OCI-LY7 (cell line): ENCODE data around the gene TPK1. TPM values are rescaled to one million over a fixed set of nuclear protein-coding genes. Genes with fewer than 3 reads are reported as not detected.

Experiments used
- BruUV-seq: library from RNA; stranded (reverse); fragments of 400-500 nt; replicated peaks from 2 replicates; lab custom pipeline; 2021; lab: Mats Ljungman, UMichigan
- CTCF ChIA-PET: fragments of 300-600 bp; sonication (Branson Sonifier 250); formaldehyde crosslinking; loops from one replicate; lab custom pipeline; 2022; ENCODE audit warnings: antibody characterized with exemption; ENCODE audit not compliant: unreplicated experiment; lab: Charles Lee
- POLR2A ChIA-PET: fragments of 300-600 bp; sonication (Branson Sonifier 250); formaldehyde crosslinking; loops from one replicate; lab custom pipeline; 2022; ENCODE audit warnings: antibody characterized with exemption; lab: Charles Lee
- DNase-seq: peaks from one replicate; pipeline ENCODE4 v3.0.0-alpha.2; 2015; ENCODE audit warnings: low spot score
- H2AFZ ChIP-seq: fragments of 200-600 bp; sonication (generic), shearing (Covaris generic); 2 replicates; pipeline ENCODE4 v1.6.1; 2014; ENCODE audit warnings: mild to moderate bottlenecking, antibody characterized with exemption, low read length, moderate library complexity
- H3K27ac ChIP-seq: fragments of 200-600 bp; sonication (generic); 2 replicates; pipeline ENCODE4 v1.5.1; 2014; ENCODE audit warnings: mixed run types, low read depth, mild to moderate bottlenecking, moderate library complexity, low read length, inconsistent platforms; ENCODE audit not compliant: poor library complexity, severe bottlenecking
- H3K36me3 ChIP-seq: fragments of 200-600 bp; sonication (generic); 2 replicates; pipeline ENCODE4 v1.6.1; 2014; ENCODE audit warnings: mild to moderate bottlenecking, antibody characterized with exemption, low read length, moderate library complexity, mixed read lengths; ENCODE audit not compliant: insufficient read depth
- H3K4me1 ChIP-seq: fragments of 200-600 bp; sonication (generic); 2 replicates; pipeline ENCODE4 v1.5.1; 2014; ENCODE audit warnings: mild to moderate bottlenecking, low read length; ENCODE audit not compliant: insufficient read depth, poor library complexity, severe bottlenecking
- H3K4me2 ChIP-seq: fragments of 200-600 bp; sonication (generic); 2 replicates; pipeline ENCODE4 v1.6.1; 2014; ENCODE audit warnings: mild to moderate bottlenecking, low read length
- H3K4me3 ChIP-seq: fragments of 200-600 bp; sonication (generic); 2 replicates; pipeline ENCODE4 v1.5.1; 2014; ENCODE audit warnings: mild to moderate bottlenecking, low read depth, low read length; ENCODE audit not compliant: poor library complexity, severe bottlenecking
- H3K79me2 ChIP-seq: fragments of 200-600 bp; sonication (generic); 2 replicates; pipeline ENCODE4 v1.6.1; 2016; ENCODE audit warnings: low read depth, mild to moderate bottlenecking, low read length, moderate library complexity, mixed read lengths; ENCODE audit not compliant: insufficient read depth
- H3K9me2 ChIP-seq: fragments of 200-600 bp; sonication (generic); 2 replicates; pipeline ENCODE4 v1.6.1; 2016; ENCODE audit warnings: mild to moderate bottlenecking, low read length, mixed read lengths; ENCODE audit not compliant: insufficient read depth
- H3K9me3 ChIP-seq: fragments of 200-600 bp; sonication (generic); 2 replicates; pipeline ENCODE4 v1.6.1; 2014; ENCODE audit warnings: mild to moderate bottlenecking, mixed run types, low read length, mixed read lengths
- H4K20me1 ChIP-seq: fragments of 200-600 bp; sonication (generic); 2 replicates; pipeline ENCODE4 v1.6.1; 2014; ENCODE audit warnings: mild to moderate bottlenecking, antibody characterized with exemption, low read length, moderate library complexity, mixed read lengths; ENCODE audit not compliant: insufficient read depth
- EZH2phosphoT487 ChIP-seq: fragments of 200-600 bp; sonication (generic); IDR thresholded peaks from 2 replicates; pipeline ENCODE4 v1.6.1; 2018; ENCODE audit warnings: low read depth, borderline replicate concordance, mild to moderate bottlenecking, mixed run types, antibody characterized with exemption, low read length, moderate library complexity, mixed read lengths
- intact Hi-C: fragments of 100-400 bp; cut with micrococcal nuclease; formaldehyde crosslinking; loops from one replicate; pipeline ENCODE4 v1.10.0; 2022; ENCODE audit not compliant: unreplicated experiment
- total RNA-seq, 2 experiments: library from RNA; depleted of rRNA in 1 of 2; stranded (reverse); fragments of >200 nt in 1 of 2; shearing (Covaris generic) in 1 of 2; gene quantifications; 2 replicates each; pipeline ENCODE4 v1.2.3, GENCODE V29; 2014 to 2022
- TF ChIP-seq, protein P1 (sequence below): fragments of 200-600 bp; sonication (generic); conservative IDR thresholded peaks from 2 replicates; pipeline ENCODE4 v1.5.1; 2014; ENCODE audit warnings: mild to moderate bottlenecking, antibody characterized with exemption, low read length, moderate library complexity, mixed read lengths

The TPK1 gene
- total RNA-seq, 2 experiments from 2014 or later, result 6.7 to 12.5 TPM

DNA sequence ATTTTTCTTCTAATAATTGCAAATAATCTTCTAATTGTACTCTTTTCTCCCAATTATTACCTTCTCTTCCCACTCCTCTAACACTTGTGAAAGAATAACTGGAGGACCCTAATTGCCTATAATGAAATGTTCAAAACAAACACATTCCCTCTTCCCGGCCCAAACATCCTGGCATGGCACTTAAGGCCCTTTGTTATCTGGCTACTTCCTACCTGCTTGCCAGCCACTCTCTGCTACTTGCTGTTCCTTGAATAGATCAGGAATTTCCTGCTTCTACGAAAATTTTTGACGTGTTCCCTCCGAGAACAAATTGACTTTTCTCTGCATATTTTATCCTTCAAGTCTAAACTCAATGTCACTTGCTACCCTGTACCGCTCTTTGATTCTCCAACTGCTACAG lies 376.2 kb downstream of the TPK1 start:
- H3K79me2 ChIP-seq, result no peaks in the 10 kb centered on the region
- H3K9me2 ChIP-seq, result no peaks in the 10 kb centered on the region
- intact Hi-C loops, result no loop called here
- CTCF ChIA-PET, result no interaction called here
- H3K9me3 ChIP-seq, result peaks cover 3% of the 10 kb centered on the region; the same call in 1 of the 2 replicates
- no peak overlapping the region for H3K4me2 ChIP-seq
- no peak for DNase-seq
- no peak overlapping the region for H3K27ac ChIP-seq
- no peak overlapping the region for H3K4me3 ChIP-seq
- POLR2A ChIA-PET, result no interaction called here
- no TSS peak for BruUV-seq
- TF ChIP-seq EZH2phosphoT487, result no peak
- H3K4me1 ChIP-seq, result no peaks in the 10 kb centered on the region
- H2AFZ ChIP-seq, result no peak overlapping the region
- no peaks in the 10 kb centered on the region for H4K20me1 ChIP-seq
- H3K36me3 ChIP-seq, result no peaks in the 10 kb centered on the region

DNA sequence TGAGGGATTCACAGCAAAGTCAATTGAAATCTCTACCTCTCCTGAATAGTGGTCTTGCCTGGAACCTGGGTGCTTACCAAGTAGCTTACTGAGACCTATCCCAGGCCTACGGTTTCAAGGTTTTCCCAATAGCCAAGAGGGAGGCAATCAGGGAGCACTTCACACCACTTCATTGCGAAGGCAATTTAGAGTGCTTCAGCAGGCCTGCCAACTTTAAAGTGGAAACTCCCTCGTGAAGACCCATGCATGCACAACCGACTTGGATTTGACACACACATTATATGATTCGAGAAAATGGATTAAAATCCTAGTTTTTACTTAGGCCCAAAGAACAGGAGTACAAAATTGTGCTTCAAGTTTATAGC lies 380.8 kb downstream of the TPK1 start:
- intact Hi-C loops, result no loop called here
- Histone ChIP-seq H3K4me3 (no peak overlapping the region), H3K4me2 (no peak overlapping the region), H3K36me3 (no peaks in the 10 kb centered on the region), H4K20me1 (no peaks in the 10 kb centered on the region), H2AFZ (no peak overlapping the region), H3K9me3 (peaks cover 7% of the 10 kb centered on the region; the same call in 1 of the 2 replicates), H3K79me2 (no peaks in the 10 kb centered on the region), H3K4me1 (no peaks in the 10 kb centered on the region), H3K9me2 (no peaks in the 10 kb centered on the region), H3K27ac (no peak overlapping the region)
- no peak for DNase-seq
- ChIA-PET POLR2A (no interaction called here), CTCF (no interaction called here)
- TF ChIP-seq EZH2phosphoT487, result no peak
- TF ChIP-seq, protein P1, sequence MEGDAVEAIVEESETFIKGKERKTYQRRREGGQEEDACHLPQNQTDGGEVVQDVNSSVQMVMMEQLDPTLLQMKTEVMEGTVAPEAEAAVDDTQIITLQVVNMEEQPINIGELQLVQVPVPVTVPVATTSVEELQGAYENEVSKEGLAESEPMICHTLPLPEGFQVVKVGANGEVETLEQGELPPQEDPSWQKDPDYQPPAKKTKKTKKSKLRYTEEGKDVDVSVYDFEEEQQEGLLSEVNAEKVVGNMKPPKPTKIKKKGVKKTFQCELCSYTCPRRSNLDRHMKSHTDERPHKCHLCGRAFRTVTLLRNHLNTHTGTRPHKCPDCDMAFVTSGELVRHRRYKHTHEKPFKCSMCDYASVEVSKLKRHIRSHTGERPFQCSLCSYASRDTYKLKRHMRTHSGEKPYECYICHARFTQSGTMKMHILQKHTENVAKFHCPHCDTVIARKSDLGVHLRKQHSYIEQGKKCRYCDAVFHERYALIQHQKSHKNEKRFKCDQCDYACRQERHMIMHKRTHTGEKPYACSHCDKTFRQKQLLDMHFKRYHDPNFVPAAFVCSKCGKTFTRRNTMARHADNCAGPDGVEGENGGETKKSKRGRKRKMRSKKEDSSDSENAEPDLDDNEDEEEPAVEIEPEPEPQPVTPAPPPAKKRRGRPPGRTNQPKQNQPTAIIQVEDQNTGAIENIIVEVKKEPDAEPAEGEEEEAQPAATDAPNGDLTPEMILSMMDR, result no peak
- no TSS peak for BruUV-seq

DNA sequence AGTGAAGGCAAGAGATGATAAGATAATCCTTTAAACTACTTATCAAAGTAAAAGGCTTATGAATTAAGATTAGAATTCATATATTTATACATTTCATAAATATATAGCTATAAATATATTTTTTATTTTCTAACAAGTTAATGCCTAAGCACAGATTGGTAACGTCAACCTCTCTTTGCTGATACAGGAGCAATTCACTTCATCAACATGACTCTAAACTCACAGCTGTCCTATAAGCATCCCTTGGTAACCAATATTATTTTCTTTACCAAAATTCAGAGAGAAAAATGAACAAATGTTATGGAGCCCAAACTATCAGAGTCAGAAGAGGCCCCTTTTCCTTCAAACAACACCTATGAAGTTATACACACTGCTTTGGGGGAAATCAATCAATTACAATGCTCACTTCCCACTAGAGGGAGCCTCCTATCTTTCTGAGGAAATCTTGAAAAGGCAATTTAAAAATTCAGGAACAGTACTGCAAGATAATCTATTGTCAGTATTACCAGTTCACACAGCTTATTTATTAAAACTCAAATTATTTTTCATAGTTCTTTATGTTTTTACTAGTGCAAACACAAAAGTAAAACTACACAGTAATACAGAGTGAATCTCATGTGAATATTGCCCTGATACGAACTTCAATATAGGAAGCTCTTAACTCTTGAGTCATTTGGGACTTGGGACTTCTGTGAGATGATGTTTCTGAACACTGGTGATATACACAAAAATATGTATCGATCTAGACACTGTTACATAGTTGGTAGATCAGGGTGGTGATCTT lies 381.4 kb downstream of the TPK1 start:
- Histone ChIP-seq H3K27ac (no peak overlapping the region), H3K36me3 (no peaks in the 10 kb centered on the region), H3K9me3 (peaks cover 7% of the 10 kb centered on the region; the same call in 1 of the 2 replicates), H3K4me1 (no peaks in the 10 kb centered on the region), H3K4me3 (no peak overlapping the region), H2AFZ (no peak overlapping the region), H3K79me2 (no peaks in the 10 kb centered on the region), H3K4me2 (no peak overlapping the region), H4K20me1 (no peaks in the 10 kb centered on the region), H3K9me2 (no peaks in the 10 kb centered on the region)
- DNase-seq, result no peak
- ChIA-PET POLR2A (no interaction called here), CTCF (no interaction called here)
- intact Hi-C loops, result no loop called here
- TF ChIP-seq EZH2phosphoT487, result no peak
- TF ChIP-seq, protein P1, result peak; percentile 60
- BruUV-seq, result no TSS peak
